Spinal cord (tissue), 10 donors: ENCODE data around the gene BTBD9. TPM values are rescaled to one million over a fixed set of nuclear protein-coding genes. Genes with fewer than 3 reads are reported as not detected.

Source experiments
- DNase-seq, 6 donors: peaks; one replicate each; pipeline versions ENCODE4 v3.0.0 to v3.0.0-alpha.2; 2013 to 2015; ENCODE audit warnings: low spot score in 6 of 6, low read depth in 4 of 6
- H3K27ac ChIP-seq: one replicate; pipeline ENCODE4 v1.5.1; 2013; ENCODE audit warnings: low read depth, low read length, control low read depth
- H3K27me3 ChIP-seq: one replicate; pipeline ENCODE4 v1.6.1; 2013; ENCODE audit warnings: low read length; ENCODE audit not compliant: control insufficient read depth, insufficient read depth
- H3K36me3 ChIP-seq: one replicate; pipeline ENCODE4 v1.6.1; 2013; ENCODE audit warnings: low read length; ENCODE audit not compliant: control insufficient read depth, insufficient read depth
- H3K4me1 ChIP-seq: one replicate; pipeline ENCODE4 v1.6.1; 2013; ENCODE audit warnings: low read length; ENCODE audit not compliant: control insufficient read depth, insufficient read depth
- H3K4me3 ChIP-seq: one replicate; pipeline ENCODE4 v1.5.1; 2013; ENCODE audit warnings: low read depth, low read length, control low read depth
- H3K9me3 ChIP-seq: one replicate; pipeline ENCODE4 v1.6.1; 2013; ENCODE audit warnings: low read length; ENCODE audit not compliant: control insufficient read depth, insufficient read depth
- WGBS: methylation state at CpG from one replicate; pipeline ENCODE4 v1.1.5; 2013; ENCODE audit warnings: missing lambda C conversion rate; ENCODE audit not compliant: insufficient coverage; 5-methylcytosine and 5-hydroxymethylcytosine counted together
- polyA plus RNA-seq, 2 donors: library from polyadenylated mRNA; unstranded; fragments of 120-200 nt; gene quantifications; one replicate each; pipeline ENCODE4 v1.2.1, GENCODE V29; 2013; ENCODE audit not compliant: insufficient read length in 2 of 2
- total RNA-seq, 2 donors: library from RNA; depleted of rRNA in 1 of 2; stranded (reverse); fragments of 120-200 nt in 1 of 2; fragments of >200 nt in 1 of 2; gene quantifications; one replicate each; pipeline versions ENCODE4 v1.2.3 to v1.2.4, GENCODE V29; 2013 to 2014
- donor health status: healthy.

Gene BTBD9
- total and polyA plus RNA-seq, 4 donors = 14.6 to 38.6 (median 16.9) TPM

DNA sequence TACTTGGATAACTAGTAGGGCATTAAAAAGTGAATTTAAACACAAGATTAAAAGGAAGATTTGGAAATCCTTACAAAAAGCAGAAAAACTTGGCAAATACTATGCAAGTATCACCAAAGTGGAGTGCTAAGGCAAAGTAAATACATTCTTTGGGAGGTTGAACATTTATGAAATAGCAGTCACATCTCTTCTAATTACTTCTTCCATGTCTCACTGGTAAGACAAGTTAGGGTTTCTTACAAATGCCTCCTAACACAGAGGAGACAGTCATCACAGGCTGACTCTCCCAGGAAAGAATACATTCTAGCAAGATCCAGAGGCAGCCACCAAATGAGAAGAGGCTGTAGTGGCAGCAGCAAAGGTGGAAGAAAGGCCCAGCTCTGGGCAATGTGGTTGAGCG is 298.2 kb downstream of the BTBD9 start:
- WGBS = no CpG with 5 or more reads among the region's 1 CpG
- Histone ChIP-seq H3K4me1 (no peaks in the 10 kb centered on the region), H3K4me3 (no peak overlapping the region), H3K27ac (no peak overlapping the region), H3K36me3 (no peaks in the 10 kb centered on the region), H3K9me3 (no peaks in the 10 kb centered on the region), H3K27me3 (no peaks in the 10 kb centered on the region)
- DNase-seq = no peak

DNA sequence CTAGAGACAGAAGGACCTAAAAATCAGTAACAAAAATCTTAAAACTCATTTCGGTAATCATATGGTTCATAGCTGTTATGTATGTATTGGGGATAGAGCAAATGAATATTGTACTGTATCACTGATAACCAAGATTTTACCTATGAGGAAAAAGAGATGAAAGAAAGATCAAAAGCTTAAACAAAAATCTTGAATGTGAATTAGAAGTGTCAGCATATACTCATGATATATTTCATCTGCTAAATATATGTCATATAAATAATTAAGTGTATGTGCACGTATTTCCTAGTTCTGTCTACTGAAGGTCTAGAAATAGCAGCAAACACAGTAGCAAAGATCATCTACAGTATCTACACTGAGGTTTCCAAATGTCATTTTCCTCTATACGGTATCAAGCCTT is 299.8 kb downstream of the BTBD9 start:
- Histone ChIP-seq H3K27me3 (no peaks in the 10 kb centered on the region), H3K27ac (no peak overlapping the region), H3K9me3 (no peaks in the 10 kb centered on the region), H3K4me3 (no peak overlapping the region), H3K36me3 (no peaks in the 10 kb centered on the region), H3K4me1 (no peaks in the 10 kb centered on the region)
- WGBS = no CpG with 5 or more reads among the region's 3 CpGs
- no peak for DNase-seq

- H3K4me3 ChIP-seq = no peak overlapping the region
- no peak for DNase-seq
- H3K36me3 ChIP-seq = no peaks in the 10 kb centered on the region
- H3K4me1 ChIP-seq = no peaks in the 10 kb centered on the region
- no peaks in the 10 kb centered on the region for H3K27me3 ChIP-seq
- 93% methylated on average over 2 of the region's 5 CpGs for WGBS
- H3K27ac ChIP-seq = no peak overlapping the region
- no peaks in the 10 kb centered on the region for H3K9me3 ChIP-seq
Measured at GRCh38 chr6:38337819-38338465, 301.8 kb downstream of the BTBD9 start.

DNA sequence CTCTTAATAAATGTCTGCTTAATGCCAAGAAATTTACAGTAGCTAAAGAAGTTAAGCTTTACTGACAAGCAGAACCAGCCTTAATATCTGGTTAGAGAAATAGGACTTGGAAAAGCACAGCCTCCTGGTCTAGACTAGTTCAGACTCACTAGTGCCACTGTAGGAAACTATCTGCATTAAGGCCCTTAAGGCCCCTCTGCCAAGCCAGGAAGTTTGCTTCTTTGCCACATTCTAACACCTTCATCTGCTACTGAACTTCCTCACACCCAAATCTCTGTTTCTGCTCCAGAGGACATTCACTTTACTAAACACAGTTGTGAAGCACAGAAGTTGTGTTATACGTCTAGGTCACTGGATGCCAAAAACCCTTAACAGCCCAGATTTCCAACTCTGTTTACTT is 302.8 kb downstream of the BTBD9 start:
- Histone ChIP-seq H3K27ac (no peak overlapping the region), H3K27me3 (no peaks in the 10 kb centered on the region), H3K36me3 (no peaks in the 10 kb centered on the region), H3K9me3 (no peaks in the 10 kb centered on the region), H3K4me3 (no peak overlapping the region), H3K4me1 (no peaks in the 10 kb centered on the region)
- WGBS = no CpG with 5 or more reads among the region's 1 CpG
- DNase-seq = peak in 1 of 6 donors; percentile 46

- Histone ChIP-seq H3K4me3 (no peak overlapping the region), H3K27me3 (no peaks in the 10 kb centered on the region), H3K4me1 (no peaks in the 10 kb centered on the region), H3K27ac (no peak overlapping the region), H3K36me3 (no peaks in the 10 kb centered on the region), H3K9me3 (no peaks in the 10 kb centered on the region)
- WGBS = 80% methylated on average over 1 of the region's 1 CpG
- no peak for DNase-seq
Measured at GRCh38 chr6:38326837-38327236, 312.9 kb downstream of the BTBD9 start.

DNA sequence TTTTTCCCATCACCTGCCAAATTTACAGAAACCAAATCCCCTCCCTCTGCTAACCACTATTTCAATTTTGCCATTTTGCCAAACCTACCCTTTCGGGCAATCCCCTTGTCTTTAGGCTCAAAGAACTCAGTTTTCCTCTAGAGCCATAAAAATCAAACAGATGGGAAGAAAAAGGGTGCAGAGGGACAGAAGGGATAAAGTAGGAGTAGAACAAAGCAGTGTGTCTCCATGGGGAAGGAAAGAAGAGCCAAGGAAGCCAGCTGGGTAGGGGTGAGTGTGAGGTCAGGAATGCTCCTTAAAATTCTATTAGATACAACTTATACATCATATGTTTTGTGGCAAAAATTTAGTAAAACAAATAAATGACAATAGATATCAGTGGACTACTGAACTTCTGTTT is 316.5 kb downstream of the BTBD9 start:
- no peak overlapping the region for H3K27ac ChIP-seq
- no peak overlapping the region for H3K4me3 ChIP-seq
- H3K27me3 ChIP-seq = no peaks in the 10 kb centered on the region
- peak in 2 of 6 donors; percentile 59 to 63 for DNase-seq
- H3K9me3 ChIP-seq = no peaks in the 10 kb centered on the region
- peaks cover 13% of the 10 kb centered on the region for H3K4me1 ChIP-seq
- no CpG with 5 or more reads among the region's 1 CpG for WGBS
- no peaks in the 10 kb centered on the region for H3K36me3 ChIP-seq

- peak in 1 of 6 donors; percentile 74 for DNase-seq
- WGBS = 58% methylated on average over 2 of the region's 2 CpGs
- Histone ChIP-seq H3K27ac (no peak overlapping the region), H3K4me1 (peaks cover 13% of the 10 kb centered on the region), H3K27me3 (no peaks in the 10 kb centered on the region), H3K36me3 (no peaks in the 10 kb centered on the region), H3K4me3 (no peak overlapping the region), H3K9me3 (no peaks in the 10 kb centered on the region)
Measured at GRCh38 chr6:38322138-38322537, 317.6 kb downstream of the BTBD9 start.

DNA sequence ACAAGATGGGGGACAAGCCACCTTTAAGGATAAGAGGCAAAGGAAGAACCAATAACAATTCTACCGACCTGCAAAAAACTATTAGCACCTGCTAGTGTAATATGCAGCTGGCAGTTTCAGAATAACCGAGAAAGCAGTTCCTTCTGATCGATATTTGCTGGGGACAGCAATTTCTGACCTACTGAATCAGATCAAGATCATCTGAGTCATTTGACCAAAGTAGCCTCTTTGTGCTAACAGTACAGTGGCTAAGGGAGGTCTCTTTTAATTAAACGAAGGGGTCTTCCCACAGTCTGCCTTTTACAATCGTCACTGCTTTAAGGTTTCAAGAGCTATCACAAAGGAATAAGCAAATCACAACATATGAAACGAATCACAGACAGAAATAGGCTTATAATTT is 318.9 kb downstream of the BTBD9 start:
- Histone ChIP-seq H3K27me3 (no peaks in the 10 kb centered on the region), H3K4me1 (peaks cover 13% of the 10 kb centered on the region), H3K36me3 (no peaks in the 10 kb centered on the region), H3K9me3 (no peaks in the 10 kb centered on the region), H3K4me3 (no peak overlapping the region), H3K27ac (no peak overlapping the region)
- WGBS = 75% methylated on average over 3 of the region's 6 CpGs
- peak in 2 of 6 donors; percentile 16 to 60 for DNase-seq

- Histone ChIP-seq H3K36me3 (no peaks in the 10 kb centered on the region), H3K27me3 (no peaks in the 10 kb centered on the region), H3K4me1 (peaks cover 13% of the 10 kb centered on the region), H3K4me3 (no peak overlapping the region), H3K27ac (no peak overlapping the region), H3K9me3 (no peaks in the 10 kb centered on the region)
- WGBS = 33% methylated on average over 1 of the region's 3 CpGs
- peak in 2 of 6 donors; percentile 43 to 72 for DNase-seq
Measured at GRCh38 chr6:38320358-38320757, 319.4 kb downstream of the BTBD9 start.
